ENCODE measurements around the gene KDM4C.

KDM4C gene

DNA sequence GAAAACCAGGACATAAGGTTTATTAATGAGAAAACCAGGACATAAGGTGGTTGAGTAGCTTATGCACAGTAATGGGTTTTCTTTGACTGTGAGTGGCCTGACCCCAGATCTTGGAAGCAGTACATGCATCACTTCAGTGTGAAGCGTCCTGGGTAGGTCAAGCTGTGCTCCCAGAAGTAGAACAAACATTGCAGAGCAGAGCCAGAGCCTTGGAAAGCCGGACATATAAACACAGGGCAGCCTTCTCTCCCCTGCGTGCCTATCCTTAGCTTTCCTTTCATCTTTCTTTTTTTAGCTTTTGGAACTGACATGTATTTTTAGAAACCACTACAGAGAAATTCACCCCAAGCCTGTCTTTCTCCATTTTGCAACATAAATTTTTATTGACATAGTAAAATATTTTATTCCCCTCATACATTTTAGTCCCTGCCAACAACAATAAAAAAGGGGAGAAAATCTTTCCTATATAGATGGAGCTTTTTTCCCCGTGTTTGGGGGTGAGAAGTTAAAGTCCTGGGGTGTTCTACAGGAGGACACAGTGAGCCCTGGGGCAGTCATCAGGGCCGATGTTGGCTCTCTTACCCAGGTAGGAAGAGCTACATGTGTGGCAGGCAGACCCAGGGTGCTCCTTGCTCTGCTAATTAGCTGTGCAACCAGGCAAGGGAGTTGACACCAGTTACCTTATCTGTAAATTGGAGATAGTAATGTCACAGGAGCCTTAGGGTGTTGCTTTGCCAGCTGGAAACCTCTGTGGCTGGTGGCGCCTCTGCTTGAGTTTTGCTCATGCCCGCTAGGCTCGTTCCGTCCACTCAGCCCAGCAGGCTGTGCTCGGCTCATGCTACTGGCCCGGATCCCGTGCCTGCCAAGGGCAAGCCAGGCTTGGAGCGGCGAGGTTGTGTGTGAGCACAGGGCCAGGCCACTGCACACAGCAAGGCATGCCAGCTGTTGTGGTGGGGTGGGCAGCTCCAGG lies 389.6 kb downstream of the KDM4C start:
- no peak for DNase-seq

- DNase-seq, result no peak
Measured at GRCh38 chr9:7148243-7148765, 390.5 kb downstream of the KDM4C start.

DNA sequence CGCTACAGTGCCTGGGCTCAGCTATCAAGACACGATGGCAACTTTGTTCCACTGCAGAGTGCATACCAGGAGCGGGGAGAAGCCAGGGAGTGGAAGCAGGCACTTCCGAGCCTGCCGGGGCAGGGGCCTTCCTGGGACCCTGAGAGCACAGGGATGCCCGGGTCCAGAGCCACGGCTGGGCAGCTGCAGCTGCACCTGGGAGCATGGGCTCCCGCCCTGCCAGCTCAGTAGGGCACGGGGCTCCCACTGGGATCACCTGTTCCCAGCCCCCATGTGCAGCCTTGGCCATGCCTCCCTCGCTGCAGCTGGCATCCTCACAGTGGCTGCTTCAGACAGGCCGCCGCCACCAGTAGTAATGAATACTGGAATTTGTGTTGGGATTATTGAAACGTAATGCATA lies 391.5 kb downstream of the KDM4C start:
- no peak for DNase-seq

DNA sequence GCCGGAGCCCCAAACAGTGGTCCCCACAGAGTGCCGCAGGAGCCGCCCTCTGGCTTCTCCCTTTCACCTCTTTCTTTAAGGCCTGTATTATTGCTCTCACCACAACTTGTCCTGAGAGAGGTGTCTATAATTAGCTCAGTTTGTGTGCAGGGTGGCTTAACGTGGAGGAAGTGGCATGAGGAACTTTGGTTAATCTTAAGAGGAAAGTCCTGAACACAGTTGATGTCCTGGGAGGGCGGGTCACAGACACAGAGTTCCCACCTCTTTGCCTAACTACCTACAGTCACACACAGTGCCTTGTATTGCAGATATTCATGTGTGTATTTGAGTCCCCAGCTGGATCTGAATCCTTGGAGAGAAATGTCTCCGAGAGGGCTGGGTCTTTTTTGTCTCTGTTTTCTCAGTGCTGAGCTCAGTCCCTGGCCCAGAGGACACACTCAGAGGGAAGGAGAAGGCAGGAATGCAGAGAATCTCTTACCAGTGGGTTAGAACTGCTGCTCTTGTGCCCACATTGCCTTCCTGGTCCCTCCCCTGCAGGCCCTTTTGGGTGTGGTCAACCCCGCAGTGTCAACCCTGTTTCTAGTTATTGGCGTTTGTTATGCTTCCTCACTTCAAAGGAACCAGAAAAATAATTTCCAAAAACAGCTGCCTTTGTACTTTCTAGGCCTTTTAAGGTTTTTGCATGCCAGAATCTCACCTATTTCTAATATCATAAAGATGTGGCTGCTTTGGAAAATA lies 392.5 kb downstream of the KDM4C start:
- no peak for DNase-seq

DNA sequence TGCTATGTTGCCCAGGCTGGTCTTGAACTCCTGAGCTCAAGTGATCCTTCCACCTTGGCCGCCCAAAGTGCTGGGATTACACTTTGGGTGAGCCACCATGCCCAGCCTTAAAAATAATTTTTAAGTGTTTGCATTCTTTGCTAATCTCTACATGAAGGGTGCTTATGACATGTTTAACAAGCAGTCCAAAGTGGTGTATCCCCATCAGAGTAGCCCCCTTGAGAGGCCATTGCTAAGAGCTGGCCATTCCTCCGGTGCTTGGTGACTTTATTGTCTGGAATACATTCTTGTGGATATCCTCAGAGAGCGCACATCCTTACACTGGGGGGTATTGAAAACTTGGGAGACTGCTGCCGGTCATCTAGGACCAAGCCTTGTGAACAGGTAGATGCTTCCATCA lies 395.4 kb downstream of the KDM4C start:
- no peak for DNase-seq

DNA sequence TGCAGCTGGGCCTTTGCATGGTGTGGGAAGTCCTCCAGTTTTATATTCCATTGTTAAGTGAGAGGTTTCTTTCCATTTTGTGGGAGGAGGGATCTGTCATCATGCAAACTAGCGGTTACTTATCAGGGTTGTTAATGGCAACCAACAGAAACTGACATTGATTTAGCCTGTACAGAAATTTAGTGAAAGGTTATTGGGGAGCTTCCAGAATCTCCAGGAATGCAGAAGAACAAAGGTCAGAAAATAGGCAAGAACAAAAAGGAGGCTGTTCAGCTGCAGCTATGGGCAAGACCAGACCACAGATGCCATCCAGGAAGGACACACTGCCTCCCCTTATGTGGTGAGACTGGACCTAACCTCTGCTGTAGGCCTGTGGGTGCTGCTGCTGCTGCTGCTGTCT lies 395.8 kb downstream of the KDM4C start:
- no peak for DNase-seq

DNA sequence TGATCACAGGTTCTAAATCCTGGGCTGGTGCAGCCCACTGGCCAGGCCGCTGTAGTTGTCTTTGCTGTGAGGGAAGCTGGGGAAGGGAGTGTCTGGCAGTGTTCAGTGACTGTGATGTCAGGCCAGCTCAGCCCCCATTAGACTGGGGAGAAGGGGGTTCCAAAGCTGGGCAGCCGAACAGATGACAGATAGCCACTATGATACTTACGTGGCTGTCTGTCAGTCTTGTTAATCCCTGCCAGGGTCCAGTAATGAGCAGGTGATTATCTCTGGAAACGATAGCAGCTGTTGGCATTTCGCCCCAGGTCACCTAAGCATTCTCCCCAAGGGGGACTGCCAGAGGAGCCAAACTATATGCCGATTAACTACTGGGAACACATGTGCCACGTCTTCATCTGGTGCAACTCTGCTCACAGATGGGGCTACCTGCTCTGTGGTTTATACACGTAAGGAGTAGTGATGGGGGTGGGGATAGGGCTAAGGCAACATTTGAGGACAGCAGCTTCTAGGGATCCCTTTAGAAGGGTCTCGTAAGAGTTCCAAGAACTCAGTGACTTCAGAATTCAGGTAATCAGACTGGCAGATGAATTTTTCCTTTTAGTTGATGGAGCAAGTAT lies 396.3 kb downstream of the KDM4C start:
- DNase-seq, result no peak

GRCh38 chr9:7154650-7155049 lies 396.9 kb downstream of the KDM4C start:
- DNase-seq, result no peak

DNA sequence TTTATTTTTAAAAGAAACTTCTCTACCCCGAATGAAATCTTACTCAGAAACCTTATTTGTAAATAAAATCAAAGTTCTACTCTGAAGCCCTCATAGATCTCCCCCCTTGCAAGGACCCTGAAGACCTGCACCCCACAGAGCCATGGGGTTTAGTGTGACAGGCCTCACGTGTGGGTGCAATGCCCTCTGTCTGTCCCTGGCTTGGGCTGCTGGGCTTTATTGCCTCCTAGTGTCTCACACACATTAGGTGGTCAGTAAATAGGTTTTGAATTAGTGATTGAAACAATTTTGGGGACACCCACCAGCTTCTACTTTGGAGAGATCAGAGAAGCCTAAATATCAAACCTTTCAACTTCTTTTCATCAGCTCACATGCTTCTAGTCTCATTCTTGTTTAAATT lies 403.7 kb downstream of the KDM4C start:
- DNase-seq, result no peak

DNA sequence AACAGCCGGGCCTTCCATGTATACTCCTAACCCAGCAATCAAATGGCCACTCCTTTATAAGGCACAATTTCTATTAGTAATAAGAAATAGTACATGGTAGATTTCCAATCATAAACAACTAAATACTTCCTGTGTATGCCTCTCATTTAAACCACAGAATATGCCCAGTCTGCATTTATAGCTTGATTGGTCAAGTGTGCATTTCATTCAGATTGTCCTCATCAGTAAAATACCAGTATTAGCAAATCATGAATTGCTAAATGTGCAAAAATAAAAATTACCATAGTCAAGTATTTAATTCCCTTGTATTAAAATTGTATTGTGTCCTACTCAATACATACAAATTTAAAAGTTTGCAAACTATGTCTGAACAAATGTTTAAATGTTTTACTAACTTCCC lies 406.2 kb downstream of the KDM4C start:
- no peak for DNase-seq

DNA sequence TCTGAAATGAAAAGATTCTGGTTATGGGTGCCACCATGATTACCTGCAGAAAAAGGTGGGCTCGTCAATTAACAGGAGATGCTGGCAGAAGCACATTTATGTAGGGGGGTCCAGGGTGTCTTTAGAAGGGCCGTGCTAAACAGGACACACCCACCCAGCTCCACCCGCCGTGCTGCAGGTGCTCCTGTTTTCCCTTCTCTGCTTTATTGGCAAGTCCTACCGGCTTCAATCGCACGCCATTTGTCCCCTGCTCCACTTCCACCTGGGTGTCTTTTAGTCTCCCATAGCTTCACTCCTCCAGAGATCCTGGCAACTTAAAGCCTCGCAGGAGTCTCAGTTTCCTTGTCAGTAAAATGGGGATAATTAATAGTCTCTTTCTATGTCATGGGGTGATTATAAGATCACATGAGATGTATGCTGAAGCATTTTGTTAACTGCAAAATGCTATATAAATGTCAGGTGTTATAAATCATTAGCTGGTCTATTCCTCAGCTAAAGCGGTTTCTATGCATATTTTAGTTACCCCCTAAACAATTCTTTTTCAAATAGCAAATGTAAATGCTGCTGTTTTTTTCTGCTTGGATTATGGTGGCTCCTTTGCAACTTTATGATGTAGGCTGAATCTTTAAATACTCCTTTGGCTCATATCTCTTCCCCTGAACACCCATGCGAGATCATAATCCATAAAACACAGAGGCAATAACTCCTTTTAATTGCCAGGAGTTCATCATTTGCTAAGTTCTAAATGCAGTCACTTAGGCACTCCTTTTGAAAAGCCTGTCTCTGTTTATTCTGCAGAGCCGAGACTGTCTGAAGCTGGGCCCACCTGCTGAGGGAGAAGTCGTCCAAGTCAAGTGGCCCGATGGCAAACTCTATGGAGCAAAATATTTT lies 406.9 kb downstream of the KDM4C start:
- DNase-seq, result no peak

DNA sequence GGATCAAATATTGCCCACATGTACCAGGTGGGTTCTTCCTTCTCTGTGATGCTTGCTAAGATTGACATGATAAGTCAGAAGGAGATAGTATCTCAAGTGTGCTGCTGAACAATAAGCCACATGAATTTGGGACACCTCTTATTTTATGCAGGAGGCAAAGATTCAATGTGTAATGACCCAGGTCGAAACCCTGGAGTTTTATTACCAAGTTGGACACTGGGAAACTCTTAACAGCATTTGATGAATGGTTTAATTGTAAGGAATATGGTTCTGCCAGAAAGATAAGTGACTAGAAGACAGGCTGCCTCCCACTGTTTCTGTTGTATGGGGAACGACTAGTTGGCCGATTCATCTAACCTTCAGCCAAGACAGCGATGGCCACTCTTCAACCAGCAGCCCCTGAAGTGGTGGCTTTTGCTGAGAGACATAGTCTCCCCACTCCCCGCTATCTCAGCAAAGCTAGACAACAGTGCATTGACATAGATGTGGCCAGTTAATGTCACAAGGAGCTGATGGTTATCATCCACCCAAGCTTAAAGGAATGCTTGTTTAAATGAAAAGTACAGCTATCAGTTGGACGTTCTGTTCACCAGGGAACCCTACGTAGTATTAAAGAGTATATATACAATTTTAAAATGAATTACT lies 407.7 kb downstream of the KDM4C start:
- DNase-seq, result no peak

DNA sequence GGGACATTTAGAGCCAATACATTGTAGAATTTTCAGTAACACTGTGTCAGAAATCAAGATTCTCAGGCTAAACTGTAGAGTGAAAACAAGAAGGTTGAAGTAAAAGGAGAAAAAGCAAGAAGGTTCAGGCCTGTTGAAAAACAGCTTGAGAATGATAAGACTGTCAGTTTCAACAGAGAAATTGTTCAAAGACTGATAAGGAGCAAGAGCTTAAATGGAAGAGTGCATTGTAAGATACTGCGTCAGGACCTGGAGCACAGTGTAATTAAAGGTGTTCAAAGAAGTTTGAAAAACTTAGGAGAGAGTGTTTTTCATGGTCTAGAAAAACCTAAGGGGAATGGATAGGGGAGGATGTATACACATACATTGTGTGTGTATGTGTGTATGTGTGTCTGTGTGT lies 408.3 kb downstream of the KDM4C start:
- DNase-seq, result no peak

DNA sequence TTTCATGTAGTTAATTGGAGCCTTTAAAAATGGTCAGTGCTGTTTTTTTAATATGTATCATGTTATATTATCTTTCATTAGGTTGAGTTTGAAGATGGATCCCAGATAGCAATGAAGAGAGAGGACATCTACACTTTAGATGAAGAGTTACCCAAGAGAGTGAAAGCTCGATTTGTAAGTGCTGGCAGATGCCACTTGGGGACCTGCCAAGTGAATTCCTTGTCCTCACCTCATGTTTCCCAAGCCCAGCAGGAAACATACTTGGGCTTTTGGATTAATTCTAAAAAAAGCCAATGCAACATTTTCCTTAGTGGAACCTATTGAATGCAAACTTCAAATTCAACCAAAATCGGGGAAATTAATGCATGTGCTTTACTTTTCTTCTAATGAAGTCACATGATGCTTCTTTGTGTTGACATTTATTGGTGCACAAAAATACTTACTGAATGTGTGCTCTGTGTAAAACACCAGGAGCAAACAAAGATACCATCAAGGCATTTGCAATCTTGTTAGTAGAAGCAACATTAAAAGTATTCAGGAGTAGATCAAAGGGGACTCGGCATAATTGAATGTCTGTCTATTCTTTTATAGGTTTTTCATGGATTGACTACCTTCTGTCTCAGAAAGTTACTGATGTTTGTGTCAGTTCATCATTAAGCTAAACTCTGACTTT lies 412.1 kb downstream of the KDM4C start:
- no peak for DNase-seq

GRCh38 chr9:7171396-7172153 lies 413.8 kb downstream of the KDM4C start:
- DNase-seq, result no peak

DNA sequence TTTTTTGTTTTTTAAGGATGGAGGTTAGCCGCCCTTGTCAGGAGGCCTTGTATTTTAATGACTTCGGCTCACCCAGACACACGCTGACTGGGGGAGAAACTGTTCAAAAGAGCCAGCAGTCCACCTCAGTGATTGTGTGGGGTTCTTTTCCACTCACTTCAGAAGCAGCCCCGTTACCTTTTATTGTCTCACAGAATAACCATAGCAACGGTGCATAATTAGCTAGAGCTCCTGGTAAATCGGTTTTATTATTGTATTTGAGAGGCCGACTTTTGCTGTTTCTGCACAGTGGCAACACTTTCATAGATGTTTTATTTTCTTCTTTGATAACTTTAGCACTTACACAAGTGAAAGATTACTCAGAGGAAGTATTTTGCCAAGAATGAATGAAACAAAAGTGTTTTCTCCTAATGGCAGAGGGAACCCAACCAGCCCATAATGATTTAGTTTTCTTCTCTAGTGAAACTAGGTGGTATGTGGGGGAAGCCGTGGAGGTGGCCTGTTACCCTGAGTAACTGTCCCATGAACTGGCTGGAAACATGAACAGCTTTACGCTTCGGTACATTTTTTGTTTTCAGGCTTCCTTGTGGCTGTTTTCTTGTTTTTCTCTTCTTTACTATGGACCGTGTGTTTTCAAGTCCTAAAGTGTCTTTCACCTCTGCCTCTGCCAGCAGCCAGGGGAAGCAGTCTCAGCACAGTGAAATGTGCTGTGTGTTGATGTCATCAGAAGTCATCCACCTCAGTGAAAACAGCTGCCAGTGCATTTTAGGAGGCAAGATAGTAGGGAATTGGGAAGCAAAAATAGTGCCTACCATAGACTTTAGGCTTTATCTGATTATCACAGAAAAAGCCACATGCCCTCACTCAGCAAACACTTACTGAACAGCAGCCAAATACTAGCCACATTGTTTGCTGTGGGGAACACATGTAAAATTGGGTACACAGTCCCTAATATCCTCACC lies 414.7 kb downstream of the KDM4C start:
- no peak for DNase-seq

DNA sequence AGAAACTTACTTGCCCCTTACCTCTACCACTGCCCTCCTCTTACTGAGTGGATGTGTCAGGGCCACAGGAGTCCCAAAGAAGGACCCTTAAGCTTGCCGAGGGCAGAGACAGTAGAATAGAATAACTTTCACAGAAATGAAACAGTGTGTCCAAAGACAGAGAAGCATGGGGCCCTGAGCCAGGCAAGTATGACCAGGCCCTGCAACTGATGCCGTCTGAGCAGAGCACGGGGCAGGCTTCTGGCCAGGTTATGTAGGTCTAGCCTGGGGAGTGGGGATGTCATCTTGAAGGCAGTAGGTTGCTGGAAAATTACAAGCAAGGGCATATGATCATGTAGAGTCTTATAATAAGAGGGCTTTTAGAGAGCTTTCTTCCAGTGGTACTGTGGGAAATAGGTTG lies 415.4 kb downstream of the KDM4C start:
- DNase-seq, result no peak

DNA sequence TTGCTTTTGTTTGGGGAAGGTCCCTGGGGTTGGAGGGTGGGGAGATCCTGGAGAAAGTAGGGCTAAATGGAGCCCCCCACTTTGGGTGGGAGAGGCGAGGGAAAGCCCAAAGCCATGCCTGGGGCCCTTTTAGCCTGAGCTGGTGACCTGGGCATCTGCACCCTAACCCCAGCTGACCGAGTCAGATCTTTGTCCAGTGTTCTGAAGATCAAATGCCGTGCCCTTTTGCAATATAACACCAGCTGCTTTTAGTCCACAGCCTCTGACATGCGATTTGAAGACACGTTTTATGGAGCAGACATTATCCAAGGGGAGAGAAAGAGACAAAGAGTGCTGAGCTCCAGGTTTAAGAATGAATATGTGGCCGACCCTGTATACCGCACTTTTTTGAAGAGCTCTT lies 416.5 kb downstream of the KDM4C start:
- no peak for DNase-seq

- DNase-seq, result no peak
Measured at GRCh38 chr9:7174884-7175283, 417.1 kb downstream of the KDM4C start.
